OCI-LY7 (cell line): ENCODE data around the gene HMG20A. TPM values are rescaled to one million over a fixed set of nuclear protein-coding genes. Genes with fewer than 3 reads are reported as not detected.

Experiments used
- BruUV-seq: library from RNA; stranded (reverse); fragments of 400-500 nt; replicated peaks from 2 replicates; lab custom pipeline; 2021; lab: Mats Ljungman, UMichigan
- CTCF ChIA-PET: fragments of 300-600 bp; sonication (Branson Sonifier 250); formaldehyde crosslinking; loops from one replicate; lab custom pipeline; 2022; ENCODE audit warnings: antibody characterized with exemption; ENCODE audit not compliant: unreplicated experiment; lab: Charles Lee
- POLR2A ChIA-PET: fragments of 300-600 bp; sonication (Branson Sonifier 250); formaldehyde crosslinking; loops from one replicate; lab custom pipeline; 2022; ENCODE audit warnings: antibody characterized with exemption; lab: Charles Lee
- DNase-seq: peaks from one replicate; pipeline ENCODE4 v3.0.0-alpha.2; 2015; ENCODE audit warnings: low spot score
- H2AFZ ChIP-seq: fragments of 200-600 bp; sonication (generic), shearing (Covaris generic); 2 replicates; pipeline ENCODE4 v1.6.1; 2014; ENCODE audit warnings: mild to moderate bottlenecking, antibody characterized with exemption, low read length, moderate library complexity
- H3K27ac ChIP-seq: fragments of 200-600 bp; sonication (generic); 2 replicates; pipeline ENCODE4 v1.5.1; 2014; ENCODE audit warnings: mixed run types, low read depth, mild to moderate bottlenecking, moderate library complexity, low read length, inconsistent platforms; ENCODE audit not compliant: poor library complexity, severe bottlenecking
- H3K36me3 ChIP-seq: fragments of 200-600 bp; sonication (generic); 2 replicates; pipeline ENCODE4 v1.6.1; 2014; ENCODE audit warnings: mild to moderate bottlenecking, antibody characterized with exemption, low read length, moderate library complexity, mixed read lengths; ENCODE audit not compliant: insufficient read depth
- H3K4me1 ChIP-seq: fragments of 200-600 bp; sonication (generic); 2 replicates; pipeline ENCODE4 v1.5.1; 2014; ENCODE audit warnings: mild to moderate bottlenecking, low read length; ENCODE audit not compliant: insufficient read depth, poor library complexity, severe bottlenecking
- H3K4me2 ChIP-seq: fragments of 200-600 bp; sonication (generic); 2 replicates; pipeline ENCODE4 v1.6.1; 2014; ENCODE audit warnings: mild to moderate bottlenecking, low read length
- H3K4me3 ChIP-seq: fragments of 200-600 bp; sonication (generic); 2 replicates; pipeline ENCODE4 v1.5.1; 2014; ENCODE audit warnings: mild to moderate bottlenecking, low read depth, low read length; ENCODE audit not compliant: poor library complexity, severe bottlenecking
- H3K79me2 ChIP-seq: fragments of 200-600 bp; sonication (generic); 2 replicates; pipeline ENCODE4 v1.6.1; 2016; ENCODE audit warnings: low read depth, mild to moderate bottlenecking, low read length, moderate library complexity, mixed read lengths; ENCODE audit not compliant: insufficient read depth
- H3K9me2 ChIP-seq: fragments of 200-600 bp; sonication (generic); 2 replicates; pipeline ENCODE4 v1.6.1; 2016; ENCODE audit warnings: mild to moderate bottlenecking, low read length, mixed read lengths; ENCODE audit not compliant: insufficient read depth
- H3K9me3 ChIP-seq: fragments of 200-600 bp; sonication (generic); 2 replicates; pipeline ENCODE4 v1.6.1; 2014; ENCODE audit warnings: mild to moderate bottlenecking, mixed run types, low read length, mixed read lengths
- H4K20me1 ChIP-seq: fragments of 200-600 bp; sonication (generic); 2 replicates; pipeline ENCODE4 v1.6.1; 2014; ENCODE audit warnings: mild to moderate bottlenecking, antibody characterized with exemption, low read length, moderate library complexity, mixed read lengths; ENCODE audit not compliant: insufficient read depth
- CTCF ChIP-seq: fragments of 200-600 bp; sonication (generic); conservative IDR thresholded peaks from 2 replicates; pipeline ENCODE4 v1.5.1; 2014; ENCODE audit warnings: mild to moderate bottlenecking, antibody characterized with exemption, low read length, moderate library complexity, mixed read lengths
- EZH2phosphoT487 ChIP-seq: fragments of 200-600 bp; sonication (generic); IDR thresholded peaks from 2 replicates; pipeline ENCODE4 v1.6.1; 2018; ENCODE audit warnings: low read depth, borderline replicate concordance, mild to moderate bottlenecking, mixed run types, antibody characterized with exemption, low read length, moderate library complexity, mixed read lengths
- intact Hi-C: fragments of 100-400 bp; cut with micrococcal nuclease; formaldehyde crosslinking; loops from one replicate; pipeline ENCODE4 v1.10.0; 2022; ENCODE audit not compliant: unreplicated experiment
- total RNA-seq, 2 experiments: library from RNA; depleted of rRNA in 1 of 2; stranded (reverse); fragments of >200 nt in 1 of 2; shearing (Covaris generic) in 1 of 2; gene quantifications; 2 replicates each; pipeline ENCODE4 v1.2.3, GENCODE V29; 2014 to 2022

Gene HMG20A
- total RNA-seq, 2 experiments from 2014 or later: 29.1 to 49.9 TPM

- no peaks in the 10 kb centered on the region for H3K9me3 ChIP-seq
- no peak overlapping the region for H3K27ac ChIP-seq
- H4K20me1 ChIP-seq: no peaks in the 10 kb centered on the region
- POLR2A ChIA-PET: no interaction called here
- peaks cover 16% of the 10 kb centered on the region for H3K4me1 ChIP-seq
- no peak overlapping the region for H2AFZ ChIP-seq
- no peak for DNase-seq
- no TSS peak for BruUV-seq
- CTCF ChIA-PET: no interaction called here
- no peaks in the 10 kb centered on the region for H3K9me2 ChIP-seq
- intact Hi-C loops: no loop called here
- TF ChIP-seq CTCF: no peak
- TF ChIP-seq EZH2phosphoT487: no peak
- H3K4me2 ChIP-seq: no peak overlapping the region
- no peaks in the 10 kb centered on the region for H3K36me3 ChIP-seq
- H3K4me3 ChIP-seq: no peak overlapping the region
- no peaks in the 10 kb centered on the region for H3K79me2 ChIP-seq
Observed at GRCh38 chr15:77510066-77511057, 89.7 kb downstream of the HMG20A start.

GRCh38 chr15:77511869-77512268 lies 91.2 kb downstream of the HMG20A start:
- ChIA-PET CTCF (no interaction called here), POLR2A (interaction anchor here (0.7 kb wide), 1 partner anchor 558 kb away, joined by 3 read pairs; no protein-coding TSS in a partner anchor)
- no peak overlapping the region for H2AFZ ChIP-seq
- no peaks in the 10 kb centered on the region for H4K20me1 ChIP-seq
- intact Hi-C loops: no loop called here
- no peaks in the 10 kb centered on the region for H3K9me2 ChIP-seq
- H3K27ac ChIP-seq: no peak overlapping the region
- no peak overlapping the region for H3K4me2 ChIP-seq
- TF ChIP-seq CTCF: no peak
- TF ChIP-seq EZH2phosphoT487: no peak
- no TSS peak for BruUV-seq
- H3K9me3 ChIP-seq: no peaks in the 10 kb centered on the region
- H3K36me3 ChIP-seq: no peaks in the 10 kb centered on the region
- H3K4me1 ChIP-seq: peaks cover 16% of the 10 kb centered on the region
- H3K79me2 ChIP-seq: no peaks in the 10 kb centered on the region
- no peak overlapping the region for H3K4me3 ChIP-seq
- no peak for DNase-seq

DNA sequence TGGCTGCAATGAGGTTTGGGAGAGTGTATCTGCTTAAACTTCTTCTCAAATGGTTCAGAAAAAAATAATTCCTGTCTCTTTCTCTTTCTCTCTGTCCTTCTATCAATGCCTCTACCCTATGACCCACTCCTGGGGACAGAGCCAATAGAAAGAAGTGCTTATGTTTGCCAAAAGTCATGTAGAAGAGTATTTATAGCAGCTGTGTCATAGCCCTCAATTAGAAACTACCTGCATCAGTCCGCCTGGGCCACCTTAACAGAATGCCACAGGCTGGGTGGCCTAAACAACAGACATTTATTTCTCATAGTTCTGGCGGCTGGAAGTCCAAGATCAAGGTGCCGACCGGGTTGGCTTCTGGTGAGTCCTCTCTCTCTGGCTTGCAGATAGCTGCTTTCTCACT lies 92.5 kb downstream of the HMG20A start:
- ChIA-PET CTCF (no interaction called here), POLR2A (no interaction called here)
- DNase-seq: no peak
- Histone ChIP-seq H3K79me2 (no peaks in the 10 kb centered on the region), H3K9me3 (no peaks in the 10 kb centered on the region), H3K4me2 (no peak overlapping the region), H4K20me1 (no peaks in the 10 kb centered on the region), H3K36me3 (no peaks in the 10 kb centered on the region), H3K4me3 (no peak overlapping the region), H2AFZ (no peak overlapping the region), H3K27ac (no peak overlapping the region), H3K9me2 (no peaks in the 10 kb centered on the region), H3K4me1 (peaks cover 5% of the 10 kb centered on the region)
- no peak for TF ChIP-seq CTCF
- no TSS peak for BruUV-seq
- intact Hi-C loops: no loop called here
